Renal cortex interstitium (tissue), 15 donors: ENCODE results near the gene SETX. TPM values are rescaled to one million over a fixed set of nuclear protein-coding genes. Genes with fewer than 3 reads are reported as not detected.
"Not testable (repeated sequence)": the region's sequence is repeated elsewhere in the genome, so short reads cannot be mapped to it uniquely, and the experiment has no call there.

Experiments
- DNase-seq, 11 donors: peaks; one replicate each; pipeline ENCODE4 v3.0.0-alpha.2; 2013; ENCODE audit warnings: low read depth in 9 of 11, low spot score in 4 of 11; ENCODE audit errors: extremely low read depth in 1 of 11
- long read RNA-seq, 16 experiments: transcript quantifications; one replicate each; lab custom pipeline, GENCODE V29; 2026
- polyA plus RNA-seq, 3 donors: library from polyadenylated mRNA; unstranded; fragments of 120-200 nt; gene quantifications; one replicate each; pipeline ENCODE4 v1.2.1, GENCODE V29; 2013; ENCODE audit not compliant: insufficient read length in 3 of 3

SETX gene
- 10 to 100 TPM; 45.1 to 57.4 (median 53.7) TPM for polyA plus RNA-seq
- long read RNA-seq, donor 1, full-length matches to known transcripts, result 1 of 1 reads
- long read RNA-seq, donor 1, partial matches to known transcripts, result 0 of 1 reads
- long read RNA-seq, donor 1, other reads (novel, unspliced or antisense), result 0 of 1 reads
- long read RNA-seq, donor 2, result 0 reads
- long read RNA-seq, donor 3, result 0 reads
- long read RNA-seq, donor 4, result 0 reads
- long read RNA-seq, donor 5, result 0 reads
- long read RNA-seq, donor 6, partial matches to known transcripts, result 0 of 1 reads
- long read RNA-seq, donor 6, other reads (novel, unspliced or antisense), result 0 of 1 reads
- long read RNA-seq, donor 7, full-length matches to known transcripts, result 2 of 2 reads
- long read RNA-seq, donor 7, partial matches to known transcripts, result 0 of 2 reads
- long read RNA-seq, donor 7, other reads (novel, unspliced or antisense), result 0 of 2 reads
- long read RNA-seq, donor 8, partial matches to known transcripts, result 23 of 23 reads
- long read RNA-seq, donor 8, other reads (novel, unspliced or antisense), result 0 of 23 reads
- long read RNA-seq, donor 9, result 0 reads
- long read RNA-seq, donor 10, result 0 reads
- long read RNA-seq, donor 11, partial matches to known transcripts, result 0 of 1 reads
- long read RNA-seq, donor 11, other reads (novel, unspliced or antisense), result 0 of 1 reads
- long read RNA-seq, donor 12, partial matches to known transcripts, result 0 of 1 reads
- long read RNA-seq, donor 12, other reads (novel, unspliced or antisense), result 0 of 1 reads
- long read RNA-seq, donor 13, result 0 reads
- long read RNA-seq, donor 14, result 0 reads
- long read RNA-seq, donor 15, partial matches to known transcripts, result 0 of 2 reads
- long read RNA-seq, donor 15, other reads (novel, unspliced or antisense), result 0 of 2 reads
- long read RNA-seq, donor 16, partial matches to known transcripts, result 17 of 17 reads
- long read RNA-seq, donor 16, other reads (novel, unspliced or antisense), result 0 of 17 reads

- peak; percentile 87 to 98 (median 95) for DNase-seq
These were observed at the start of gene SETX for GRCh38 chr9:132354637-132355355. TSS of gene SETX (minus strand) at chr9:132354986. CDS start at chr9:132349428, 5,558 bp downstream.

GRCh38 chr9:132404228-132404881 lies 49.6 kb upstream of the SETX start:
- DNase-seq, result no peak

- peak in 2 of 11 donors; percentile 45 to 57 for DNase-seq
These were observed 47.0 kb upstream of the SETX start for GRCh38 chr9:132401824-132402223.

GRCh38 chr9:132395560-132395959 lies 40.8 kb upstream of the SETX start:
- no peak for DNase-seq

- DNase-seq, result no peak
These were observed 36.7 kb upstream of the SETX start for GRCh38 chr9:132391449-132391848.

GRCh38 chr9:132390966-132391365 lies 36.2 kb upstream of the SETX start:
- no peak for DNase-seq

- DNase-seq, result no peak
These were observed 32.3 kb upstream of the SETX start for GRCh38 chr9:132387133-132387532.

- no peak for DNase-seq
These were observed 29.6 kb upstream of the SETX start for GRCh38 chr9:132384376-132384775.

GRCh38 chr9:132383462-132383883 lies 28.7 kb upstream of the SETX start:
- DNase-seq, result no peak

GRCh38 chr9:132381966-132382541 lies 27.3 kb upstream of the SETX start:
- no peak for DNase-seq

- not testable (repeated sequence) for DNase-seq
These were observed 23.6 kb upstream of the SETX start for GRCh38 chr9:132378416-132378815.

GRCh38 chr9:132377769-132378168 lies 23.0 kb upstream of the SETX start:
- not testable (repeated sequence) for DNase-seq

- peak in 2 of 11 donors; percentile 30 to 33 for DNase-seq
These were observed 17.6 kb upstream of the SETX start for GRCh38 chr9:132372177-132373095.

- DNase-seq, result no peak
These were observed 15.8 kb upstream of the SETX start for GRCh38 chr9:132370592-132370991.

- DNase-seq, result no peak
These were observed 14.6 kb upstream of the SETX start for GRCh38 chr9:132369421-132369820.

- DNase-seq, result no peak
These were observed 13.0 kb upstream of the SETX start for GRCh38 chr9:132367613-132368313.

- no peak for DNase-seq
These were observed 11.7 kb upstream of the SETX start for GRCh38 chr9:132366481-132366880.
